Measurements from ENCODE around the gene PRUNE2.
"Not testable (repeated sequence)": the region's sequence is repeated elsewhere in the genome, so short reads cannot be mapped to it uniquely, and the experiment has no call there.

Gene PRUNE2

GRCh38 chr9:76863832-76864231 is 42.1 kb downstream of the PRUNE2 start:
- no peak for DNase-seq (ENCODE audit: low read depth, low spot score)

- no peak for DNase-seq (ENCODE audit: low read depth, low spot score)
These were observed 46.1 kb downstream of the PRUNE2 start for GRCh38 chr9:76859860-76860259.

GRCh38 chr9:76858248-76858647 is 47.7 kb downstream of the PRUNE2 start:
- DNase-seq (ENCODE audit: low read depth, low spot score), result not testable (repeated sequence)

- DNase-seq (ENCODE audit: low read depth, low spot score), result no peak
These were observed 49.9 kb downstream of the PRUNE2 start for GRCh38 chr9:76856016-76856415.

- DNase-seq (ENCODE audit: low read depth, low spot score), result no peak
These were observed 50.9 kb downstream of the PRUNE2 start for GRCh38 chr9:76855015-76855414.

- no peak for DNase-seq (ENCODE audit: low read depth, low spot score)
These were observed 53.9 kb downstream of the PRUNE2 start for GRCh38 chr9:76852026-76852425.

- DNase-seq (ENCODE audit: low read depth, low spot score), result no peak
These were observed 59.6 kb downstream of the PRUNE2 start for GRCh38 chr9:76846297-76846696.

- DNase-seq (ENCODE audit: low read depth, low spot score), result no peak
These were observed 60.7 kb downstream of the PRUNE2 start for GRCh38 chr9:76845254-76845653.

GRCh38 chr9:76835571-76836283 is 70.2 kb downstream of the PRUNE2 start:
- DNase-seq (ENCODE audit: low read depth, low spot score), result peak; percentile 45

GRCh38 chr9:76828447-76828846 is 77.5 kb downstream of the PRUNE2 start:
- DNase-seq (ENCODE audit: low read depth, low spot score), result no peak

- DNase-seq (ENCODE audit: low read depth, low spot score), result no peak
These were observed 78.4 kb downstream of the PRUNE2 start for GRCh38 chr9:76827296-76828080.

- DNase-seq (ENCODE audit: low read depth, low spot score), result no peak
These were observed 85.5 kb downstream of the PRUNE2 start for GRCh38 chr9:76820431-76820830.

- peak; percentile 81 for DNase-seq (ENCODE audit: low read depth, low spot score)
These were observed 87.6 kb downstream of the PRUNE2 start for GRCh38 chr9:76818271-76818670.

GRCh38 chr9:76817489-76817888 is 88.4 kb downstream of the PRUNE2 start:
- DNase-seq (ENCODE audit: low read depth, low spot score), result peak; percentile 9

- no peak for DNase-seq (ENCODE audit: low read depth, low spot score)
These were observed 93.3 kb downstream of the PRUNE2 start for GRCh38 chr9:76812591-76812990.

- DNase-seq (ENCODE audit: low read depth, low spot score), result peak; percentile 17
These were observed 95.4 kb downstream of the PRUNE2 start for GRCh38 chr9:76810377-76810957.

GRCh38 chr9:76808636-76809035 is 97.3 kb downstream of the PRUNE2 start:
- no peak for DNase-seq (ENCODE audit: low read depth, low spot score)

- no peak for DNase-seq (ENCODE audit: low read depth, low spot score)
These were observed 102.2 kb downstream of the PRUNE2 start for GRCh38 chr9:76803762-76804161.

GRCh38 chr9:76803083-76803482 is 102.8 kb downstream of the PRUNE2 start:
- no peak for DNase-seq (ENCODE audit: low read depth, low spot score)

GRCh38 chr9:76800901-76801300 is 105.0 kb downstream of the PRUNE2 start:
- no peak for DNase-seq (ENCODE audit: low read depth, low spot score)

- DNase-seq (ENCODE audit: low read depth, low spot score), result no peak
These were observed 106.4 kb downstream of the PRUNE2 start for GRCh38 chr9:76799473-76799872.

GRCh38 chr9:76798527-76798926 is 107.4 kb downstream of the PRUNE2 start:
- DNase-seq (ENCODE audit: low read depth, low spot score), result no peak

- no peak for DNase-seq (ENCODE audit: low read depth, low spot score)
These were observed 109.6 kb downstream of the PRUNE2 start for GRCh38 chr9:76796296-76796695.

All from smooth muscle cell of the brain vasculature (primary cell).